Measurements from ENCODE around the gene CCDC88C. TPM values are rescaled to one million over a fixed set of nuclear protein-coding genes. Genes with fewer than 3 reads are reported as not detected.
A peak's percentile ranks its signal among the peaks of the same experiment; 100 is the strongest.

CCDC88C gene
- total and polyA plus RNA-seq, 4 donors, result 16.5 to 66.0 (median 32.1) TPM

DNA sequence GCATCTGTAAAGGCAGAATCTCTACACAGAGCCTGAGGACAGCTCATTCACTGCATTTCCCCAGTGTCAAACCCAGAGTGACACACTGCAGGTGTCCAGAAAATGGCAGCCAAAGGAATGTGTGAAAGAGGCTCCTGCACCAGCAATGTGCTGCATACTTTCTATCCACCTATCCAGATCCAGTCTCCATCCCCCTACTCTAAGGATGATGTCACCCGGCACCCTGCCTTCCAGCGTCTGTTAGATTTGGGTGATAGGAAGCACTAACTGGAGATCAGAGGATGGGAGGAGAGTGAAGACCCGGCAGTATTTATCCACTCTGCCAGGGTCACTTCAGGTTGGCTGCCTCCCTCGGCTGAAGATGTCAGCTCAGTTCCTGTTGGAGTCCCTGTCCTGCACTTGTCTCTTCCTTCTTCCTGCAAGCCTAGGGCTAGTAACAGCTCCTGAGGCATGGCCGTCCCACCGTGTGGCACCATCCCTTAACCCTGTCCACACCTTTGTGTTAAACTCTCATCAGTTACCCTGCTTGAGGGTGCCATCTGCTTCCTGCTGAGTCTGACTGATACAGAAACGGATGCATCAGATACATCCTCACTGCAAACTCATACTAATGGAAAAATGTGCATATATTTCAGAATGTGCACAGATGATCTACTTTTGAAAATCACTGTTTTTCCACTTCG is 160.2 kb downstream of the CCDC88C start:
- WGBS, 2 donors, result 36 to 46% methylated on average over 8 of the region's 8 CpGs
- H3K9me3 ChIP-seq (ENCODE audit: control insufficient read depth in 4 of 4, insufficient read depth in 3 of 4, low read length in 3 of 4), result peaks cover 0 to 3% (median 0%) of the 10 kb centered on the region in 4 donors
- no peak overlapping the region for H3K9ac ChIP-seq (ENCODE audit: insufficient read depth in 1 of 2, low read length in 2 of 2)
- no peak for ATAC-seq (ENCODE audit: insufficient read depth, low FRiP score)
- H3K36me3 ChIP-seq (ENCODE audit: control insufficient read depth in 4 of 4, insufficient read depth in 4 of 4, low read length in 4 of 4), result no peaks in the 10 kb centered on the region
- peak overlapping the region in 1 of 2 donors; percentile 28 for H3K27ac ChIP-seq (ENCODE audit: low read depth in 1 of 2, low read length in 1 of 2)
- H3K4me3 ChIP-seq, result no peak overlapping the region
- H3K4me1 ChIP-seq (ENCODE audit: control insufficient read depth in 5 of 5, insufficient read depth in 5 of 5, low read length in 5 of 5), result peaks cover 0 to 21% (median 3%) of the 10 kb centered on the region in 5 donors
- TF ChIP-seq, protein P1, sequence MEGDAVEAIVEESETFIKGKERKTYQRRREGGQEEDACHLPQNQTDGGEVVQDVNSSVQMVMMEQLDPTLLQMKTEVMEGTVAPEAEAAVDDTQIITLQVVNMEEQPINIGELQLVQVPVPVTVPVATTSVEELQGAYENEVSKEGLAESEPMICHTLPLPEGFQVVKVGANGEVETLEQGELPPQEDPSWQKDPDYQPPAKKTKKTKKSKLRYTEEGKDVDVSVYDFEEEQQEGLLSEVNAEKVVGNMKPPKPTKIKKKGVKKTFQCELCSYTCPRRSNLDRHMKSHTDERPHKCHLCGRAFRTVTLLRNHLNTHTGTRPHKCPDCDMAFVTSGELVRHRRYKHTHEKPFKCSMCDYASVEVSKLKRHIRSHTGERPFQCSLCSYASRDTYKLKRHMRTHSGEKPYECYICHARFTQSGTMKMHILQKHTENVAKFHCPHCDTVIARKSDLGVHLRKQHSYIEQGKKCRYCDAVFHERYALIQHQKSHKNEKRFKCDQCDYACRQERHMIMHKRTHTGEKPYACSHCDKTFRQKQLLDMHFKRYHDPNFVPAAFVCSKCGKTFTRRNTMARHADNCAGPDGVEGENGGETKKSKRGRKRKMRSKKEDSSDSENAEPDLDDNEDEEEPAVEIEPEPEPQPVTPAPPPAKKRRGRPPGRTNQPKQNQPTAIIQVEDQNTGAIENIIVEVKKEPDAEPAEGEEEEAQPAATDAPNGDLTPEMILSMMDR (IDR thresholded peaks at IDR 0.05; ENCODE audit: control extremely low read depth, extremely low read depth), result no peak
- DNase-seq, result no peak
- H3K27me3 ChIP-seq (ENCODE audit: control insufficient read depth in 3 of 3, insufficient read depth in 3 of 3, low read length in 2 of 3), result no peaks in the 10 kb centered on the region

GRCh38 chr14:91256661-91257060 is 161.0 kb downstream of the CCDC88C start:
- WGBS, 2 donors, result 87 to 94% methylated on average over 1 of the region's 1 CpG
- no peaks in the 10 kb centered on the region for H3K36me3 ChIP-seq (ENCODE audit: control insufficient read depth in 4 of 4, insufficient read depth in 4 of 4, low read length in 4 of 4)
- ATAC-seq (ENCODE audit: insufficient read depth, low FRiP score) (no peak), DNase-seq (peak; percentile 61 to 90 (median 85))
- H3K4me3 ChIP-seq, result no peak overlapping the region
- peaks cover 0 to 21% (median 3%) of the 10 kb centered on the region in 5 donors for H3K4me1 ChIP-seq (ENCODE audit: control insufficient read depth in 5 of 5, insufficient read depth in 5 of 5, low read length in 5 of 5)
- H3K9me3 ChIP-seq (ENCODE audit: control insufficient read depth in 4 of 4, insufficient read depth in 3 of 4, low read length in 3 of 4), result peaks cover 0 to 3% (median 0%) of the 10 kb centered on the region in 4 donors
- no peak overlapping the region for H3K27ac ChIP-seq (ENCODE audit: low read depth in 1 of 2, low read length in 1 of 2)
- H3K27me3 ChIP-seq (ENCODE audit: control insufficient read depth in 3 of 3, insufficient read depth in 3 of 3, low read length in 2 of 3), result no peaks in the 10 kb centered on the region
- no peak overlapping the region for H3K9ac ChIP-seq (ENCODE audit: insufficient read depth in 1 of 2, low read length in 2 of 2)
- TF ChIP-seq, protein P1 (IDR thresholded peaks at IDR 0.05; ENCODE audit: control extremely low read depth, extremely low read depth), result no peak

- Histone ChIP-seq H3K36me3 (ENCODE audit: control insufficient read depth in 4 of 4, insufficient read depth in 4 of 4, low read length in 4 of 4) (no peaks in the 10 kb centered on the region), H3K4me1 (ENCODE audit: control insufficient read depth in 5 of 5, insufficient read depth in 5 of 5, low read length in 5 of 5) (peaks cover 0 to 30% (median 3%) of the 10 kb centered on the region in 5 donors), H3K27me3 (ENCODE audit: control insufficient read depth in 3 of 3, insufficient read depth in 3 of 3, low read length in 2 of 3) (no peaks in the 10 kb centered on the region), H3K27ac (ENCODE audit: low read depth in 1 of 2, low read length in 1 of 2) (no peak overlapping the region), H3K9ac (ENCODE audit: insufficient read depth in 1 of 2, low read length in 2 of 2) (no peak overlapping the region), H3K9me3 (ENCODE audit: control insufficient read depth in 4 of 4, insufficient read depth in 3 of 4, low read length in 3 of 4) (no peaks in the 10 kb centered on the region), H3K4me3 (no peak overlapping the region)
- WGBS, 2 donors, result 84 to 88% methylated on average over 9 of the region's 9 CpGs
- TF ChIP-seq, protein P1 (IDR thresholded peaks at IDR 0.05; ENCODE audit: control extremely low read depth, extremely low read depth), result no peak
- DNase-seq (no peak), ATAC-seq (ENCODE audit: insufficient read depth, low FRiP score) (no peak)
Measured at GRCh38 chr14:91255026-91255695, 162.5 kb downstream of the CCDC88C start.

Data from lung (tissue), 12 donors.